ENCODE measurements around the gene NAV1.

Gene NAV1

DNA sequence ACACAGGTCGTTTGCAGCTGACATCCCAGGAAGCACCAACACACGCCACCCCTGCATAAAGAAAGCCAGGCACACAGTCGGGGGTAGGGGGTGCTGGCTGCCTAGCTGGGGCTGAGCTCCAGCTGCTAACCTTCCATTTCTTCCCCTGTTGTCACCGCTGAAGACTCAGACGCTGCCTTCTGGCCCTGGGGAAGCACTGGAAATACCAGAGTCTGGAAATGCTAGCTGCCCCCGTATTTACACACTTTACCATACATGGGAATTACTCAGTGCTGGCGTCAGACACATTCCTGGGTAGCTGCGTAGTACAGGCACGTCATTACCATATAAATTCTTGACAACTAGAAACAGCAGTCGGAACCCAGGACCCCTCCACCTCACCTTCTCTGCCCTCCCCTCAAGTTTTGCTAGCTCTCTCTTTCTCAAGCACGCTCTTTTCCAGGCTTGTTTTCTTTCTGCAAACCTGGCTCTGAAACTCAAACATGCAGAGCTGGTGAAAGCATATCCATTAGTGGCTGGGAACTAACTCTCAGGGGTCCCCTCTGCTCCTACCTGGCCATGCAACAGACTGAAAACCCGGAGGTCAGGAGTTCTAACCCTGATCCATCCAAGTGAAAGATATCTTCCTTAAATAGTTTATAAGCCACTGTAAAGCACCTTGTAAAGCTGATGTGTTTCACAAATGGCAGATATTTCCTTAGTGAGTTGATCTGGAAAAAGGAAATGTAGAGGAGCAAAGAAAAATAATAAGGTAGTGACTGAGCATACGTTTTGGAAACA lies 35.3 kb upstream of the NAV1 start:
- DNase-seq (ENCODE audit: low read depth in 4 of 4, low spot score in 1 of 4): no peak

DNA sequence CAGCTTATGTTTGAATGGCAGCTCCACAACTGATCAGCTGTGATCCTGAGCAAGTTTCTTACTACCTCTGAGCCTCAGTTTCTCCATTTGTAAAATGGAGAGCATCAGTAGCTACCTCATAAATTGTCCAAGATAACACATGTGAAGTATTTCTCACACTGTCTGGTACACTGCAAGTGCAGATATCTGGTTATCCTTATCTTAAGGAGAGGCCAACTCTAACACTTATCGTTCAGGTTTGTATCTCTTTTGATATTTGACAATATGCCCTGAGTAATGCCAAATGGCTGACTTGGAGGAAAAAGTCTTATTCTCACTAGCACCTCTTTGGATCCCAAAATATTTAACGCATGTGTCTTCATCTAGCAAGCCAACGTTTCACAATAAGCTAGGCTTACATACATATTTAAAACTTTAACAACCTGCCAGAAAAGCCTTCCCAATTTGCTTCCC lies 34.7 kb upstream of the NAV1 start:
- DNase-seq (ENCODE audit: low read depth in 4 of 4, low spot score in 1 of 4): no peak

DNA sequence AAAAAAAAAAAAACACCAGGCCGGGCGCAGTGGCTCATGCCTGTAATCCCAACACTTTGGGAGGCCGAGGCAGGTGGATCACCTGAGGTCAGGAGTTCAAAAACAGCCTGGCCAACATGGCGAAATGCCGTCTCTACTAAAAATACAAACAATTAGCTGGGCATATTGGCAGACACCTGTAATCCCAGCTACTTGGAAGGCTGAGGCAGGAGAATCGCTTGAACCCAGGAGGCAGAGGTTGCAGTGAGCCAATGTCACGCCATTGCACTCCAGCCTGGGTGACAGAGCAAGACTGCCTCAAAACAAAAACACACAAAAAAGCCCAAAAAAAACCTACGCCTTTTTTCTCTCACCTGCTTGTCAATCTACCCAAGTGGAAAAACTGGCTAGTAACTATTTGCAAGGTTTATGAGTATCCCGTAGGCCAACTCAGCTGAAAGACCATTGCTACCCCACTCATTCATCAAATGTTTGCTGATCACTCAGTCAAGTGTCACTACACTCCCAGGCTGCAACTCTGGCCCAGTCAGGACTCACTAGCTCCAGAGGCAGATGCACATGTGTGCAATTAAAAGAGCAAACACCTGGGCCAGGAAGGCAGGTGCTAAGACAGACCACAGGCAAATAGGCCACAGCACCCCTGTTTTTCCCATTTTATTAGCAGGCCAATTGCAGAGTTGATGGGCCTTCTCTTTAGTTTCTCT lies 34.0 kb upstream of the NAV1 start:
- no peak for DNase-seq (ENCODE audit: low read depth in 4 of 4, low spot score in 1 of 4)

DNA sequence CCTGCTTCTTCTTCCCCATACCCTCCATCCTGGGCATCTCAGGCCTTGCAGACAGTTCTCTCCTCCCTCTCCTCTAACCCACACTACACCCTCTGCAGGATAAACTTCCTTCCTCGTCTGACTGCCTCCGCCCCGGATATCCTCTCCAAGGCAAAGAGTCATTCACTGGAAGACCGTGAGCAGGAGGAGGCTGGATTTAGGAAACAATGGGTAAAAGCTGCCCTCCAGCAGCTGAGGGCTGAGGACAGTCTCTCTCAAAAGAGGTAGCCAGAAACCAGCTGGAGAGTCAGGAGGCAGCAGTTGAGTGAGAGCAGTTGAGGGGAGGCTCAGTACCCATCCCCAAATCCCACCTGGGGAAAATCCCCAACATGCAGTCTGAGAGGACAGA lies 33.4 kb upstream of the NAV1 start:
- no peak for DNase-seq (ENCODE audit: low read depth in 4 of 4, low spot score in 1 of 4)

DNA sequence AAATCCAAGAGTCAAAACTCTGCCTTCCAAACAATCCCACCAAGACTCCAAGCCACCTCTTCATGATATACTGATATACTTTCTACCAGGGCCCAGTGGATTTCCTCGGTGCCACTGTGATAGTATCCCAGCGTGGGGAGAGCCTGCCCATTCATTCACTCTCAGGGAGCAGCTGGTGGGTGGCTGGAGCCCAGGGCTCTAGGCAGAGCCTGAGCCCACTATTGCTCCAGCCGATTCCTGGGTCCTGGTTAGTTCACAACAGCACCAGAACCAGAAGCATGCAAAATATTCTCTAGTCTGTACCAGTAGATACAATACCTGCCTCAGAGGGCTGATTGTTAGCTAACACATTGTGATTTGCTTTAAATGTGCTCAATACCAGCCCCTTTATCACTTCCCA lies 32.8 kb upstream of the NAV1 start:
- DNase-seq (ENCODE audit: low read depth in 4 of 4, low spot score in 1 of 4): no peak

DNA sequence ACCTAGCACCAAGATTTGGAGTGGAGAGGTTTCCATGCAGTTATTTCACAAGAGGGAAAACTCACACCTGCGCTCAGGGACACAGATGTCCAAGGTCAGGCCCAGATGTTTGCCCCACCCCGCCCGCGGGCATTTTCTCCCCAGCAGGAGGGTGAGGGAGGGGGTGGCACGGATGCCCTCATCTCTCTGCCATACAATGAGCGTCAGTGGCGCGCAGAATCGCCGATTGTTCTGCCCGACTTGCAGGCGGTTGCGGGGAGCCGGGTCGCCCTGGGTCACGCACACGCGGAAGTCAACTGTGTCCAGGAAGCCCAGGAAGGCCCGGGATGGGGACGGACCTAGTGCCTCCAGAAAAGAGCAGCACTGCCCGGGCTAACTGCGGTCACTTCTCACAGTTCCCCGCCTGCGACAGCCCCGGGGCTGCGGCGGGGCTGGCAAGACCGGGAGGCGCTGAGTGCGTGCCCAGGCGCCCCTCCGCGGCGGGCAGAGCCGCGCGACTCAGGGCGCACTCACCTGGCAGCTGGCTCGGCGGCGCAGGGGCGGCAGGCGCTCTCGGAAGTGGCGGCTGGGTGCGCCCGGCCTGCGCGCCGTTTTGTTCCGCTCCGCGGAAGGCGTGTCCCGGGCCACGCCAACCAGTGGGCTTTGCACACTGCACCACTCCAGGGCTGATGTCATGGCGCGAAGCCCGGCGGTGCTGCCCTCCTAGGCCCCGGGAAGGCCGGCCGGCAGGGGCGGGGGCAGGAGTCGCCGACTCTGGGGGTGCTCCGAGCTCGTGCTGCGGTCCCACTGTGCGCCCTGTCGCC lies 32.2 kb upstream of the NAV1 start, which contains the start of gene CSRP1:
TSS of gene CSRP1 (minus strand) at position 567 of the 803 bp plus-strand sequence. CDS start 10,820 bp downstream, outside the sequence.
- DNase-seq (ENCODE audit: low read depth in 4 of 4, low spot score in 1 of 4): peak; percentile 59 to 78 (median 68)

DNA sequence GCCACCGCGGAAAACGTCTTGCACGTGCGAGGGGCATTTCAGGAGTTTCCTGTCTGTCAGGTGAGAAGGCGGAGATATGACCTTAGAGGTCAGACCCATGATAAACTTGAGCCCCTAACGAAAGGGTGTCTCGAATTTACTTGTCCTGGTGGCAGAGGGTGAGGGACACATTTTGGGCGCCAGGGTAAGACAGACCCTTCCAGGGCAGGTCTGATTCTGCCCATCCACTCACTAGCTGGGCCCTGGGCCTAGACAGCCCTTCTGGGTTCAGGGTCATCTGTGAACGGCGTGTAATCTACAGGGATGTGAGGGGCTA lies 31.6 kb upstream of the NAV1 start:
- DNase-seq (ENCODE audit: low read depth in 4 of 4, low spot score in 1 of 4): no peak

DNA sequence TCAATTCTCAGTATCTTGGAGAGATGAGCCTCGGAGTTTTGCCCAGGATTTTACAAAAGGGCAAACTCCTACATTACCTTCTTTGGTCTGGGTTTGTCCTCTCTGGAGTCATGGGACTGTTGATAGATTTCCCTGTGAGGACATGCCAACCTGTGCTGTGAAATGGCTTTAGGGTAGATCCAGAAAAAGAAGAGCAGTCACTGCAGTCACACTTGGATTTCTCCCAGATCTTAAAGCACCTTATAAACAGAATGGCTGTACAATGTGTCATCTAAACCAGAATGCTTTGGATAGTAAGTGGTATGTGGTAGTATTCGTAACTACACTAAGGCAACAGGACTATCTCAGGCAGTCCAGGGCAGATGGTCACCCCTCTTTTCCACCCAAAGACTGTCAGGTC lies 30.1 kb upstream of the NAV1 start:
- DNase-seq (ENCODE audit: low read depth in 4 of 4, low spot score in 1 of 4): no peak

DNA sequence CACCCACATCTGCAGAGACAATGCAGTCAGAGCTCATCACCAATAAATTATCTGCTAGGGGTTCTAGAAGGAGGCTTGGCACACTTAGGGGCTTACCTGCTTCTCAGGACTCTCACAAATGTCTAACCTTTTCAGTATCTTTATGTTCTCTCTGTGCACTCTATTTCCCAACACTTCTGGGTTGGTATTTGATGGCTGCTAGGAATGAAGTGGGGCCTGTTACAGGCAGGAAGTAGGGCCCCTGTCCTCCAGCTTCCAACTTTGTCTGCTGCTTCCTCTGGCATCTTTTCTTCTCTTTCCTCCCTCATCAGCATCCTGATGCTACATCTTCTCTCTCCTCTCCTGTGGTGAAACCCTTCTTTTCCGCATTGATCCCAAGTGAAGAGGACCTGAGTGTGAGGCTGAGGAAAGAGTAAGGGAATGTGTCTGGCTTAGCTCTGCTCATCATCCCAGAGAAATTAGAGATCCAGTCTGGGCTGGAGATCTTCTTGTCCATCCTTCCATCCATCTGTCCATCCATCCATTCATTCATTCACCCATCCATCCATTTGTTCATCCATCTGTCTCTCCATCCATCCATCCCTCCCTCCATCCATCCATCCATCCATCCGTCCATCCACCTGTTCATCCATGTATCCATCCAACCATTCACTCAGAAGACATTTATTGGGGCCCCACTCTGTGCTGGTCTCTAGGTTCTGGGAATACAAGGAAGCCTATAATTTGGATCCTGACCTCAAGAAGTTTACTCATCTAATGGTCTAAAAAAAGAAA lies 29.1 kb upstream of the NAV1 start:
- DNase-seq (ENCODE audit: low read depth in 4 of 4, low spot score in 1 of 4): no peak

DNA sequence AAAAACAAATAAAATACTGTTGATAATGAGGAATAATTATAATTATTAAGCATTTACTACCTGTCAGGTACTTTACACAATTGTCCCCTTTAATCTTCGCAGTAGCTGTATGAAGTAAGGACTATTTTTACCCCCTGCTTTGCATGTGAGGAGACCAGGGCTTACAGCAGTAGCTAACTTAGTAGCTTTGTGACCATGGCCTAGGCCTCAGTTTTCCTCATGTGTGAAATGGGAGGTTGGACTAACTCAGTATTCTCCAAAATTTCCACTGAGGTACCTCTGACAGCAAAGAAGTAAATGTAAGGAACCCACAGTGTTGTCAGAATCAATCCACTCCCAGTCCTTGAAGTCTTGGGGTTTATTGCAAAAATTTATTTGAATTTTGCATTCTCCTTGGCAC lies 28.2 kb upstream of the NAV1 start:
- no peak for DNase-seq (ENCODE audit: low read depth in 4 of 4, low spot score in 1 of 4)

DNA sequence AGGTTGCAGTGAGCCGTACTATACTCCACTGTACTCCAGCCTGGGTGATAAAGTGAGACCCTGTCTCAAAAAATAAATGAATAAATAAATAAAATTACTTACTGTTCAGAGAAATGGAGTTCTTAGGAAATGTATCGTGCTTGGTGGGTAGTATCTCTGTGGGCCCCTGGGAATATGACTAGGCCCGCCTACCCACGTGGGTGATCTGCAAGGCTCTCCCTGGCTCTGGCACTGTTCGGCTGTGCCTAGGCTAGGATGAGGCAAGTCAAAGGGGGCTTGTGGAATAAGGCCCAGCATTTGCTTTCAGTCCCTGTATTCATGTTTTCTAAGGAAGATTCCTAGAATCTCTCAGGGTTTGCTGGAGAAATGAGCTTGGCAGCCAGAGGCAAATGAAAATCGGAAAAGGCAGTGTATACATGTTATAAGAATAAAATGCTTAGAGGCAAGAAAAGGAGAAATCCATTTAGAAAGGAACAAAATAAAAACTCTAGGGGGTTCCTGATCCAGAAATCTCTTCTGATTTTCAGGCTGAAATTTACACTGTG lies 27.5 kb upstream of the NAV1 start:
- DNase-seq (ENCODE audit: low read depth in 4 of 4, low spot score in 1 of 4): no peak

DNA sequence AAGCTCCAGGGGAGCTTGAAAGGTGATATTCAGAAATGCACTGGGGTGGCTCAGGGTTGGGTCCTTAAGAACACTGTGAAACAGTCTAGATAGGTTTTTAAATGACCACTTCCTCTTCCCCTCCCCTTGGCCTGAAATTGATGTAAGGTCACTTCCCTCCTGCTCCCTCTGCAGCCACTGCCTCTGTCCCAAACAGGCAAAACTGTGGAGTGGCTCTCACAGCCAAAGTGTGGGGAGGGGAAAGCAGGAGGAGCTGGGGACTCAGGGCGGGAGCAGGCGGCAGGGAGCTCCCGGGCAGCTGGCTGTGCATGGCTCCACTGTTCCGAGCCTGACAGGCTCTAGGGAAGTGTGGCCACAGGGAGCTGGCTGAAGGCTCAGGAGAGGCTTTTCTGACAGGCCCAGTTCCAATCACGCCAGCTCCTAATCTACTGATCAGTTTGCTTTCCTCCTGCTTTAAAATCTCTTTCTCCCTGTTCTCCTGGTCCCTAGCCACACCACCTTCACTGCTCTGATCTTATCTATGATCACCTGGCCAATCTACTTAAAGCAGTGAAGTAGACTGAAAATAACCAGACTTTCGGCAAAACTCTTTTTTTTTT lies 26.9 kb upstream of the NAV1 start:
- no peak for DNase-seq (ENCODE audit: low read depth in 4 of 4, low spot score in 1 of 4)

DNA sequence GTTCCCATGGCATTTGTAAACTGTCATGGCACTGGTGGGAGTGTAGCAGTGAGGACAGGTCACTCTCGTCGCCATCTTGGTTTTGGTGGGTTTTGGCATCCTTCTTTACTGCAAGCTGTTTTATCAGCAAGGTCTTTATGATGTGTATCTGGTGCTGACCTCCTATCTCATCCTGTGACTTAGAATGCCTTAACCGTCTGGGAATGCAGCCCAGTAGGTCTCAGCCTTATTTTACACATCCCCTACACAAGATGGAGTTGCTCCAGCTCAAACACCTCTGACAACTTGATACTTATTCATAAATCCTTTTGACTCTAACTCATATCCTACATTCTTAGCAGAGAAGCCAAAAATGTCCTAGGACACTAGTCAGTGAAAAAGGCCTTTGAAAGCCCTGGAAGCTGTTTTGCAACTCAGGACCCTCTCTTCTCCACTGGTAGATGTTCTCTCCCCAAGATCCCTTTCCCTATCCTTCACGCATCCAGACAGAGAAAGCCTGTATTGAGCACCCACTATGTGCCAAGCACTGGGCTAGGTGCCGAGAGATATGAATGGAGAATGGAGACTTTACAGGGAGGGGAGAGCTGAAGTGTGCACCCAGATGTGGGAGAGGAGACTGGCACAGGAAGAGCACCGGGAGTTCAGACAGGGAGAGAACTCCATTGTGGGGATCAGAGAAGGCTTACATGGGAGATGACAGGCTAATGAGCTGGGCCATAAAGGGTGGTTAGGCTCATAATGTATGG lies 25.3 kb upstream of the NAV1 start:
- DNase-seq (ENCODE audit: low read depth in 4 of 4, low spot score in 1 of 4): no peak

DNA sequence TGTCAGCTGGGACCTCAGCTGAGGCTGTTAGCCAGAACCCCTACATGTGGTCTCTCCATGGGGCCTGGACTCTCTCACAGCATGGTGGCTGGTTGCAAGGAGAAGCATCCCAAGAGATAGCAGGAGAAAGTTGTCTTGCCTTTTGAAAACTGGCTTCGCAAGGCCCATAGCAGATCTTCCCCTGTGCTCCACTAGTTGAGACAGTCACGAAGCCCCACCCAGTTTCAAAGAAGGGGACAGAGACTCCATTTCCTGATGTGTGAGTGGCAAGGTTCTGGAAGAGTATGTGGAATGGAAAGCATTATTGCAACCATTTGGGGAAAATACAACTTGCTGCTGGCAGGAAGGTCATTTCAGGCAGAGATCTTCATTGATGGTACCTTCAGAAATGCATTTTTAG lies 24.5 kb upstream of the NAV1 start:
- DNase-seq (ENCODE audit: low read depth in 4 of 4, low spot score in 1 of 4): no peak

DNA sequence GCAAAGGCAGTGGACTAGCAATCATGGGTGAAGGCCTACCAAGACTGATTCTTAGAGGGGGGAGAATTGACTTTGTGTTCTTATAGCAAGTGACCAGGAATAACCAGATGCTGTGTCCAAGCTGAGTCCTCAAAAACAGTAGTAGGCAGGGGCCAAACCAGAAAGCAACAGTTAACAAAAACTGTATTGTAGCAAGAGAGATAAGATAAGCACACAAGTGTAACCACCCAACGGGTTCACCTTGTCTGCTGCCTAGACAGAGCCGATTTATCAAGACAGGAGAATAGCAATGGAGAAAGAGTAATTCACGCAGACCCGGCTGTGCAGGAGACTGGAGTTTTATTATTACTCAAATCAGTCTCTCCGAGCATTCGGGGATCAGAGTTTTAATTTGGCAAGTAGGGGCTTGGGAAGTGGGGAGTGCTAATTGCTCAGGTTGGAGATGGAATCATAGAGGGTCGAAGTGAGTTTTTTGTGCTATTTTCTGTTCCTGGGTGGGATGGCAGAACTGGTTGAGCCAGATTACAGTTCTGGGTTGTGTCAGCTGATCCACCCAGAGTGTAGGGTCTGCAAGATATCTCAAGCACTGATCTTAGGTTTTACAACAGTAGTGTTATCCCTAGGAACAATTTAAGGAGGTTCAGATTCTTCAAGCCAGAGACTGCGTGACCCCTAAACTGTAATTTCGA lies 23.7 kb upstream of the NAV1 start:
- DNase-seq (ENCODE audit: low read depth in 4 of 4, low spot score in 1 of 4): no peak

DNA sequence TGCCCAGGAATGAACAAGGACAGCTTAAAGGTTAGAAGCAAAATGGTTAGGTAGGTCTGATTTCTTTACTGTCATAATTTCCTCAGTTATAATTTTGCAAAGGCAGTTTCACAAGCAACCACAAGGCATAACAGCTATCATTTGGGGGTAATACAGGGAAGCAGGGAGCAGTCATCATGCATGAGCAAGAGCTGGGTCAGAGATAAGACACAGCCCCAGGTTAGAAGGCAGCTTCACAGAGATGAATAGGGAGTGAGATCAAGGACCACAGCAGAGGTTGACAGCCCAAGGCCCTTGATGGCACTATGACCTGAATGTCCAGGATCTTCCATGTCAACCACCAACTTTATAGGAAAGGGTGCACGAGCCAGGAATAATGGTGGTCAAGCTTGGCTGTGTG lies 23.0 kb upstream of the NAV1 start:
- DNase-seq (ENCODE audit: low read depth in 4 of 4, low spot score in 1 of 4): no peak

DNA sequence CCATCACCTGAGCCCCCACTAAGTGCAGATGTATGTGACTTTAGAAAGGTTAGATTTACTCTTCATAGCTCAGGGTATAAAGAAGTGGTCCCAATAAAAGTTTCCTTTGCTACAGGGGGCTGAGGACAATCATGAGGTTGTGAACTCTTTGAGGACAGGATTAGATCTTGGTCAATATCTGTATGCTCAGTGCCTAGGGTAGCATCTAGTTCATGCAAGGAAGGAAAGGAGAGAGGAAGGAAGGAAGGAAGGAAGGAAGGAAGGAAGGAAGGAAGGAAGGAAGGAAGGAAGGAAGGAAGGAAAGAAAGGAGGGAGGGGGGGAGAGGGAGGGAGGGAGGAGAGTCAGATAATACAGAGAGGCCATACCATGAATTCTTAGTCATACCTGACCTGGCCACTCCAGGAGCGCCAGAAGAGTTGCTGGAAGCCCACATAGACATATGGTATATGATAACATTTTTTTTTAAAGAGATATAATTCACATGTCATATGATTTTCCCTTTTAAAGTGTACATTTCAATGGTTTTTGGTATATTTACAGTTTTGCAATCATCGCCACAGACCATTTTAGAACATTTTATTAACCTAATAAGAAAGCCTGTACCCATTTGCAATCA lies 22.3 kb upstream of the NAV1 start:
- no peak for DNase-seq (ENCODE audit: low read depth in 4 of 4, low spot score in 1 of 4)

DNA sequence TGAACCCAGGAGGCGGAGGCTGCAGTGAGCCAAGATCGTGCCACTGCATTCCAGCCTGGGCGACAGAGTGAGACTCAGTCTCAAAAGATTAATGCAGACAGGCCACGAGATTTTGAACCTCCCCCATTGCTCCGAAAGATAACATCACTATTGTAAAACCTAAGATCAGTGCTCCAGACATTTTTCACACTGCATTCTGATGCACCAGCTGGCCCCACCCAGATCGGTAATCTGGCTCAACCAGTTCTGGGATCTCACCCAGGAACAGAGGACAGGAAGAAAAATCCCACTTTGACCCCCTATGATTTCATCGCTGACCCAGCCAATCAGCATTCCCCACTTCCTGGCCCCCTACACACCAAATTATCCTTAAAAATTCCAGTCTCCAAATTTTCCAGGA lies 21.3 kb upstream of the NAV1 start:
- DNase-seq (ENCODE audit: low read depth in 4 of 4, low spot score in 1 of 4): no peak

DNA sequence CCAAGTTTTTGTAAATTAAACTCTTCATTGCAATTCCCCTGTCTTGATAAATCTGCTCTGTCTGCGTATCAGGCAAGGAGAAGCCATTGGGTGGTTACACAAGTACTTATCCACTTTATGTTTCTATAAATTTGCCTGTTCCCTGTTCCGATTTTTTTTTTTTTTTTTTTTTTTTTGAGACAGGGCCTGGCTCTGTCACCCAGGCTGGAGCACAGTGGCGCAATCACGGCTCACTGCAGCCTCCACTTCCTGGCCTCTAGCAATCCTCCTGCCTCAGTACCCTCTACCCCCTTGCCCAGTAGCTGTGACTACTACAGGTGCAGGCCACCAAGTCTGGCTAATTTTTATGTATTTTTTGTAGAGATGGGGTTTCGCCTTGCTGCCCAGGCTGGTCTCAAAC lies 20.9 kb upstream of the NAV1 start:
- no peak for DNase-seq (ENCODE audit: low read depth in 4 of 4, low spot score in 1 of 4)
